GM20000 (cell line): Measurements from ENCODE around the gene UBE2M.

Experiments used
- DNase-seq: peaks from one replicate; pipeline ENCODE4 v3.0.0; 2012; ENCODE audit warnings: low spot score
- CTCF ChIP-seq: IDR thresholded peaks from 2 replicates; pipeline ENCODE4 v1.5.1; 2012; ENCODE audit warnings: mild to moderate bottlenecking, control low read depth; ENCODE audit errors: extremely low read depth, missing control alignments

The UBE2M gene

DNA sequence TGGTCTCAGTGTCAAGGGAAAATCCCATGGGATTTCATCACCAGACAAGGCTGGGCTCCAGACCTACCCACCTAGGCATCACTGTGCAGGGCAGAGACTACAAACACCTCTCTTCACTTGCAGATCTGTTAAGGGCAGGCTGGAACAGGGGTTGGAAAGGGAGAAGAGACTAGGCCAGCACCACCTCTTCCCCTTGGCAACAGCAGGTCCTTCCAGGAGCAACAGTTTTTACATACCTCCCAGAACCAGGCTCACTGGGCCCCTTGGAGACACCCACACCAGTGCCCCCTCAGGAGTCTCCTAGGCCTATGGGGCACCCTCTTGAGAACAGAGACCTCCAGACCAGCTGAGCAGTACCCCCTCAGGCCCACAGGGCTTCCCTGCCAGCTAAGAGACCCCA is 2.5 kb upstream of the UBE2M start:
- TF ChIP-seq CTCF: no peak
- no peak for DNase-seq

GRCh38 chr19:58560007-58560887 is 1.8 kb upstream of the UBE2M start:
- TF ChIP-seq CTCF: no peak
- DNase-seq: no peak

GRCh38 chr19:58559275-58560006 is 1.0 kb upstream of the UBE2M start:
- TF ChIP-seq CTCF: no peak
- DNase-seq: peak; percentile 91

DNA sequence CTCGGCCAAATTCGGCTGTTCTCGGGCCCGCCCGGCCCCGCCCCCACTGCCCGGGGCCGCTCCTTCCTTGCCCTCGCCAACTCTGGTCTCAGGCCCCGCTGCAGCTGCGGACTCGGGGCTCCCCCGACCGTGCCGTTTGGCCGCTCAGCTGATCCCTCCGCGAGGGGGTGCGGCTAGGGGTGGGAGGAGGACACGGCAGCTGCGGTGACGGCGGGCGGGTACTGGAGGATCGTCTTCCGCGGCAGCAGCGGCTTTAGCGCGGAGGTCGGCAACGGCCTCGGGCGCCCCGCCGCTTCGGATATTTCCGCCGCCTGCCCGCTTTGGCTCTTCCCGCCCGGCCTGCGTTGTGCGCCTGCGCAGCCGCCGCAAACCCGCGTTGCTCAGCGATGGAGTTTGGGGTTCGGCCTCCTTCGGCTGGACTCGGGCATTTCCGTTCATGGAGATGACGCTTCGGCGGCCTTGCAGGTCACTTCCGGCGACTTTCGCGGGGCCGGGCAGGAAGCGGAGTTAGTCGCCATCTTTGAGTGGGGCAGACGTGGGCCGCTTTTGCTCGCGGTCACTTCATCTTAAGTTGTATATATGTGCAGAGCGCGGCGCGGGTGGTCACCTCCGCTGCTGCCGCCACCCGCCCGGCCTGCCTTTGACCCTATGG is 338 bp upstream of the UBE2M start:
- peak; percentile 97 for DNase-seq
- no peak for TF ChIP-seq CTCF

DNA sequence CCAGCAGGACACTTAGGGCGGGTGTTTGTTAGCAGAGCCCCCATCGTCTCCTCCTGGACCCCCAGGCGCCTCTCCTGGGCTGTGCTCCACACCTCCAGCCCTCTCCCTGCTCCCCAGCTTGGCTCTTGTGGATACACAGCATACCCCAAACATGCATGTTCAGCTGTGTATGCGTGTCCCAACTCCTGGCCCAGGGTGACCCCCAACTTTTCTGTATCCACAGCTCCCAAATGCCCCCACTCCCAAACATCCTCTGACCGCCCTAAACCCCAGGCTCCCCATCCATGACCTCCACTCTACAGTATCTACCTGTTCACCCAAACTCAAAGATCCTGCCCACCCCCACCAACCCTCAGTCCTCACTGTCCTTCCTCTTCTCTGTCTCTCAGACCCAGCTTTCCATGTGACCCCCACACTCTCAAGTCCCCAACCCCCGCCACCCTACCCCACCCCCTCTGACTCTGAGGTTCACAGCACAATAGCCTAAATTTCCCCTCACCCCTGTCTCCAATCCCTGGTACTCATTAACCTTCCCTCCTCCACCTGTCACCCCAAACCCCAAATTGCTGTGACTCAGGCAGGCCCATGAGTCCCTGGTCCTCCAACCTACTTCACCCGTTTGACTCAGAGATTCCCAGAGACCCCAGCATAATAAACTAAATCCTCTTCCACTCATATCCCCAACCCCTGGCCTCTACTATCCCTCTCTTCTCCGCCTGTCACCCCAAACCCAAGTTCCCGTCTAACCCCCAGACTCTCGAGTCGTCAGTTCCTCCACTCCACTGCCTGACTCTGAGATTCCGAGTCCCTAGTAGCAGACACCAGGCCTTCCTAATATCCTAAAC is 968 bp downstream of the UBE2M start:
- DNase-seq: no peak
- no peak for TF ChIP-seq CTCF

GRCh38 chr19:58556622-58557220 is 1.7 kb downstream of the UBE2M start:
- TF ChIP-seq CTCF: no peak
- DNase-seq: no peak
